HUDEP-2 (cell line): ENCODE measurements around the gene SOX13.
A peak's percentile ranks its signal among the peaks of the same experiment; 100 is the strongest.

Experiments
- DNase-seq, 76 experiments: peaks; one replicate each; lab custom pipeline; 2025; ENCODE audit not compliant: unreplicated experiment in 76 of 76; lab: John Stamatoyannopoulos, UW

The SOX13 gene

GRCh38 chr1:204149635-204150565 lies 77.0 kb downstream of the SOX13 start:
- DNase-seq: no peak

GRCh38 chr1:204150702-204151551 lies 78.0 kb downstream of the SOX13 start:
- no peak for DNase-seq

- no peak for DNase-seq
Measured at GRCh38 chr1:204151552-204152309, 78.8 kb downstream of the SOX13 start, which contains the start of gene ETNK2. TSS of gene ETNK2 (minus strand) at chr1:204152044. CDS start at chr1:204151852, 192 bp downstream.

- no peak for DNase-seq
Measured at GRCh38 chr1:204152310-204153044, 79.6 kb downstream of the SOX13 start.

GRCh38 chr1:204153667-204154066 lies 80.8 kb downstream of the SOX13 start:
- no peak for DNase-seq

GRCh38 chr1:204154568-204155255 lies 81.8 kb downstream of the SOX13 start:
- DNase-seq: no peak

GRCh38 chr1:204155881-204156280 lies 83.0 kb downstream of the SOX13 start:
- DNase-seq: no peak

GRCh38 chr1:204157962-204158361 lies 85.0 kb downstream of the SOX13 start:
- DNase-seq: no peak

GRCh38 chr1:204161609-204162493 lies 88.9 kb downstream of the SOX13 start:
- DNase-seq: no peak

GRCh38 chr1:204162494-204163074 lies 89.7 kb downstream of the SOX13 start:
- DNase-seq: peak in 60 of 76 experiments; percentile 2 to 69 (median 40)

- no peak for DNase-seq
Measured at GRCh38 chr1:204166219-204166618, 93.3 kb downstream of the SOX13 start, which contains the start of gene REN. TSS of gene REN (minus strand) at chr1:204166337. CDS start at chr1:204166293, 44 bp downstream.

GRCh38 chr1:204167730-204168129 lies 94.8 kb downstream of the SOX13 start:
- no peak for DNase-seq

- DNase-seq: no peak
Measured at GRCh38 chr1:204169858-204170257, 96.9 kb downstream of the SOX13 start.

GRCh38 chr1:204170494-204171155 lies 97.7 kb downstream of the SOX13 start:
- no peak for DNase-seq

- no peak for DNase-seq
Measured at GRCh38 chr1:204171751-204172178, 98.8 kb downstream of the SOX13 start.

- no peak for DNase-seq
Measured at GRCh38 chr1:204172404-204173029, 99.6 kb downstream of the SOX13 start.

GRCh38 chr1:204174958-204175357 lies 102.0 kb downstream of the SOX13 start:
- DNase-seq: no peak
